GM18505 (cell line): ENCODE measurements around the gene ADAM17.

ENCODE experiments used
- ATAC-seq: cut with Tn5 transposase; IDR thresholded peaks from one replicate; pipeline ENCODE4 v1.9.1; 2021; ENCODE audit not compliant: unreplicated experiment
- POLR2A ChIP-seq: IDR thresholded peaks from 4 replicates; pipeline ENCODE4 v1.6.1; 2011; ENCODE audit warnings: borderline replicate concordance; ENCODE audit not compliant: insufficient read depth, insufficient read length; ENCODE audit errors: extremely low read depth

ADAM17 gene

GRCh38 chr2:9582624-9583023 lies 27.0 kb upstream of the ADAM17 start:
- no peak for ATAC-seq
- TF ChIP-seq POLR2A: no peak

- no peak for TF ChIP-seq POLR2A
- no peak for ATAC-seq
Observed at GRCh38 chr2:9578467-9579235, 23.0 kb upstream of the ADAM17 start.

GRCh38 chr2:9574331-9574730 lies 18.7 kb upstream of the ADAM17 start:
- no peak for TF ChIP-seq POLR2A

GRCh38 chr2:9573840-9574239 lies 18.2 kb upstream of the ADAM17 start:
- ATAC-seq: no peak

More at GRCh38 chr2:9574331-9574730, 18.7 kb upstream of the ADAM17 start:
- no peak for ATAC-seq

GRCh38 chr2:9573013-9573720 lies 17.5 kb upstream of the ADAM17 start:
- TF ChIP-seq POLR2A: no peak
- no peak for ATAC-seq

More at GRCh38 chr2:9573840-9574239, 18.2 kb upstream of the ADAM17 start:
- no peak for TF ChIP-seq POLR2A

- TF ChIP-seq POLR2A: no peak
- ATAC-seq: no peak
Observed at GRCh38 chr2:9570182-9571060, 14.8 kb upstream of the ADAM17 start.

GRCh38 chr2:9565436-9566153 lies 10.0 kb upstream of the ADAM17 start:
- ATAC-seq: no peak
- no peak for TF ChIP-seq POLR2A

- TF ChIP-seq POLR2A: no peak
- no peak for ATAC-seq
Observed at GRCh38 chr2:9560628-9561027, 5.0 kb upstream of the ADAM17 start.

GRCh38 chr2:9558948-9559381 lies 3.3 kb upstream of the ADAM17 start:
- no peak for ATAC-seq
- TF ChIP-seq POLR2A: no peak

- TF ChIP-seq POLR2A: no peak
- ATAC-seq: peak; percentile 23
Observed at GRCh38 chr2:9556121-9556743, 602 bp upstream of the ADAM17 start.

GRCh38 chr2:9554921-9555296 lies 721 bp downstream of the ADAM17 start:
- TF ChIP-seq POLR2A: no peak
- ATAC-seq: no peak
